HFFc6 (cell line): ENCODE data around the gene CLEC16A. TPM values are rescaled to one million over a fixed set of nuclear protein-coding genes. Genes with fewer than 3 reads are reported as not detected.
"Not testable (repeated sequence)": the region's sequence is repeated elsewhere in the genome, so short reads cannot be mapped to it uniquely, and the experiment has no call there.

Source experiments
- DNase-seq: peaks from one replicate; pipeline ENCODE4 v3.0.0-alpha.2; 2018
- H3K27ac Mint-ChIP-seq: 2 replicates; pipeline ENCODE4 v1.8.0; 2020; ENCODE audit warnings: mild to moderate bottlenecking, mixed read lengths
- H3K27me3 Mint-ChIP-seq: 2 replicates; pipeline ENCODE4 v1.8.0; 2021; ENCODE audit warnings: mild to moderate bottlenecking, moderate library complexity, mixed read lengths; ENCODE audit not compliant: insufficient read depth
- H3K36me3 Mint-ChIP-seq: 2 replicates; pipeline ENCODE4 v1.8.0; 2021; ENCODE audit warnings: low read depth, mixed read lengths
- H3K4me1 Mint-ChIP-seq: 2 replicates; pipeline ENCODE4 v1.8.0; 2020; ENCODE audit warnings: low read depth, mixed read lengths
- H3K4me3 Mint-ChIP-seq: 2 replicates; pipeline ENCODE4 v1.8.0; 2020; ENCODE audit warnings: mild to moderate bottlenecking, moderate library complexity, mixed read lengths
- H3K9me3 Mint-ChIP-seq: 2 replicates; pipeline ENCODE4 v1.8.0; 2020; ENCODE audit warnings: mild to moderate bottlenecking, mixed read lengths
- total RNA-seq, 6 experiments: library from RNA; stranded (reverse); fragmentation: NEBNext Ultra II Directional; extraction: Animal tissue kit (Norgen Biotek cat#: 25700); gene quantifications; 2 replicates in 1 of 6; 3 replicates in 5 of 6; pipeline ENCODE4 v1.2.3, GENCODE V29; 2021
- TF ChIP-seq, protein P1 (sequence below): fragments of 200-600 bp; sonication (generic); IDR thresholded peaks from 2 replicates; pipeline ENCODE4 v1.5.0; 2021; ENCODE audit warnings: antibody characterized with exemption, mild to moderate bottlenecking

CLEC16A gene
- total RNA-seq, 6 experiments from 2014 or later: 19.4 to 23.2 (median 21.2) TPM

- no peaks in the 10 kb centered on the region for H3K9me3 Mint-ChIP-seq
- H3K27me3 Mint-ChIP-seq: peaks cover 5% of the 10 kb centered on the region
- H3K36me3 Mint-ChIP-seq: peaks cover 11% of the 10 kb centered on the region
- no peak overlapping the region for H3K27ac Mint-ChIP-seq
- H3K4me1 Mint-ChIP-seq: peaks cover 44% of the 10 kb centered on the region
- no peak for DNase-seq
- TF ChIP-seq, protein P1, sequence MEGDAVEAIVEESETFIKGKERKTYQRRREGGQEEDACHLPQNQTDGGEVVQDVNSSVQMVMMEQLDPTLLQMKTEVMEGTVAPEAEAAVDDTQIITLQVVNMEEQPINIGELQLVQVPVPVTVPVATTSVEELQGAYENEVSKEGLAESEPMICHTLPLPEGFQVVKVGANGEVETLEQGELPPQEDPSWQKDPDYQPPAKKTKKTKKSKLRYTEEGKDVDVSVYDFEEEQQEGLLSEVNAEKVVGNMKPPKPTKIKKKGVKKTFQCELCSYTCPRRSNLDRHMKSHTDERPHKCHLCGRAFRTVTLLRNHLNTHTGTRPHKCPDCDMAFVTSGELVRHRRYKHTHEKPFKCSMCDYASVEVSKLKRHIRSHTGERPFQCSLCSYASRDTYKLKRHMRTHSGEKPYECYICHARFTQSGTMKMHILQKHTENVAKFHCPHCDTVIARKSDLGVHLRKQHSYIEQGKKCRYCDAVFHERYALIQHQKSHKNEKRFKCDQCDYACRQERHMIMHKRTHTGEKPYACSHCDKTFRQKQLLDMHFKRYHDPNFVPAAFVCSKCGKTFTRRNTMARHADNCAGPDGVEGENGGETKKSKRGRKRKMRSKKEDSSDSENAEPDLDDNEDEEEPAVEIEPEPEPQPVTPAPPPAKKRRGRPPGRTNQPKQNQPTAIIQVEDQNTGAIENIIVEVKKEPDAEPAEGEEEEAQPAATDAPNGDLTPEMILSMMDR: no peak
- no peak overlapping the region for H3K4me3 Mint-ChIP-seq
Measured at GRCh38 chr16:10966129-10966528, 21.8 kb downstream of the CLEC16A start.

- not testable (repeated sequence) for H3K27ac Mint-ChIP-seq, DNase-seq, H3K27me3 Mint-ChIP-seq, H3K4me3 Mint-ChIP-seq, H3K9me3 Mint-ChIP-seq
- Mint-ChIP-seq H3K36me3 (peaks cover 11% of the 10 kb centered on the region), H3K4me1 (peaks cover 41% of the 10 kb centered on the region)
Measured at GRCh38 chr16:10966559-10966958, 22.2 kb downstream of the CLEC16A start.

GRCh38 chr16:10967986-10968385 is 23.6 kb downstream of the CLEC16A start:
- Mint-ChIP-seq H3K36me3 (peaks cover 5% of the 10 kb centered on the region), H3K9me3 (no peaks in the 10 kb centered on the region), H3K27me3 (peaks cover 5% of the 10 kb centered on the region), H3K4me1 (peaks cover 45% of the 10 kb centered on the region), H3K27ac (no peak overlapping the region), H3K4me3 (no peak overlapping the region)
- no peak for DNase-seq
- TF ChIP-seq, protein P1: no peak

DNA sequence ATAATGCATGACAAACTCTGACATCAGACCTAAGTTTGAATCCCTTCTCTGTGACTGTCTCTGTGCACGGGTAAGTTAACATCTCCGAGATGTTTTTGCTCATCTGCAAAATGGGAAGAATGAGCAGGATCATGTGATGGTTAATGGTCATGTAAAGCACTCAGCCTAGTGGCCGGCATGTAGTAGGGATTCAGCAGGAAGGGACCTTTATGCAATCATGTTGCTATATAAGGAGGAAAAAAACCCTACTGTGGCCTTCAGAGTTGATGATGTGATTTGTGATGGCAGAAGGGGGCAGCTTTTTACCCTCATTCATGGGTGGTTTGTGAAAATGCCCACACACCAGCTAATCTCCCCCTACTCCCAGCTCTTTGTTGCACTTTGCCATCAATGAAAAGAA is 24.1 kb downstream of the CLEC16A start:
- Mint-ChIP-seq H3K4me3 (no peak overlapping the region), H3K27ac (no peak overlapping the region), H3K4me1 (peaks cover 46% of the 10 kb centered on the region), H3K9me3 (no peaks in the 10 kb centered on the region), H3K36me3 (peaks cover under 1% of the 10 kb centered on the region), H3K27me3 (peaks cover 5% of the 10 kb centered on the region)
- DNase-seq: no peak
- TF ChIP-seq, protein P1: no peak; the same call in 1 of the 2 replicates

- DNase-seq: no peak
- Mint-ChIP-seq H3K36me3 (no peaks in the 10 kb centered on the region; the same call in none of the 2 replicates), H3K4me1 (peaks cover 37% of the 10 kb centered on the region), H3K27me3 (peaks cover 3% of the 10 kb centered on the region), H3K4me3 (no peak overlapping the region), H3K9me3 (no peaks in the 10 kb centered on the region), H3K27ac (no peak overlapping the region)
- TF ChIP-seq, protein P1: no peak
Measured at GRCh38 chr16:10969615-10970014, 25.3 kb downstream of the CLEC16A start.

GRCh38 chr16:10970065-10970464 is 25.7 kb downstream of the CLEC16A start:
- TF ChIP-seq, protein P1: no peak
- peaks cover 3% of the 10 kb centered on the region for H3K27me3 Mint-ChIP-seq
- no peak overlapping the region for H3K27ac Mint-ChIP-seq
- H3K4me1 Mint-ChIP-seq: peaks cover 32% of the 10 kb centered on the region
- no peaks in the 10 kb centered on the region for H3K9me3 Mint-ChIP-seq
- no peak overlapping the region for H3K4me3 Mint-ChIP-seq
- H3K36me3 Mint-ChIP-seq: no peaks in the 10 kb centered on the region; the same call in none of the 2 replicates
- DNase-seq: no peak
